H1 (cell line): Measurements from ENCODE around the gene ARHGAP32. TPM values are rescaled to one million over a fixed set of nuclear protein-coding genes. Genes with fewer than 3 reads are reported as not detected.

Experiments used
- CTCF ChIA-PET: fragments of 300-600 bp; sonication (Branson Sonifier 250); formaldehyde crosslinking; loops from one replicate; lab custom pipeline; 2021; ENCODE audit not compliant: partially characterized antibody; lab: Charles Lee
- POLR2A ChIA-PET: fragments of 300-600 bp; sonication (Branson Sonifier 250); formaldehyde crosslinking; loops from one replicate; lab custom pipeline; 2021; ENCODE audit warnings: inconsistent platforms; ENCODE audit not compliant: partially characterized antibody; lab: Charles Lee
- DNase-seq, 2 experiments: peaks; one replicate each; pipeline versions ENCODE4 v3.0.0 to v3.0.0-alpha.2; 2010 to 2022; ENCODE audit warnings: low spot score in 2 of 2, low read depth in 1 of 2, mixed read lengths in 1 of 2
- FAIRE-seq: peaks from 2 replicates; lab custom pipeline; 2011; peaks lifted over from hg19 to GRCh38; lab: Jason Lieb, UNC
- H2AFZ ChIP-seq: 2 replicates; pipeline ENCODE4 v1.8.1; 2012; ENCODE audit warnings: low read length, inconsistent platforms
- H2AK5ac ChIP-seq: 2 replicates; pipeline ENCODE4 v1.6.1; 2013; ENCODE audit warnings: low read depth, low read length
- H2BK120ac ChIP-seq: replicated peaks from 2 replicates; pipeline ENCODE3; 2013; ENCODE audit warnings: low read depth, low read length, inconsistent platforms
- H2BK12ac ChIP-seq: 2 replicates; pipeline ENCODE4 v1.6.1; 2013; ENCODE audit warnings: low read depth, low read length
- H2BK15ac ChIP-seq: 2 replicates; pipeline ENCODE4 v1.6.1; 2013; ENCODE audit warnings: low read length
- H2BK20ac ChIP-seq: 2 replicates; pipeline ENCODE4 v1.6.1; 2013; ENCODE audit warnings: low read length
- H2BK5ac ChIP-seq: 2 replicates; pipeline ENCODE4 v1.6.1; 2013; ENCODE audit warnings: low read depth, low read length
- H3K14ac ChIP-seq: 2 replicates; pipeline ENCODE4 v1.6.1; 2013; ENCODE audit warnings: inconsistent platforms; ENCODE audit not compliant: insufficient read length
- H3K18ac ChIP-seq: 2 replicates; pipeline ENCODE4 v1.6.1; 2013; ENCODE audit warnings: low read length; ENCODE audit errors: extremely low read depth
- H3K23ac ChIP-seq: 2 replicates; pipeline ENCODE4 v1.6.1; 2013; ENCODE audit warnings: inconsistent platforms; ENCODE audit not compliant: insufficient read length
- H3K23me2 ChIP-seq: 2 replicates; pipeline ENCODE4 v1.6.1; 2013; ENCODE audit warnings: low read depth, low read length
- H3K27ac ChIP-seq: 2 replicates; pipeline ENCODE4 v1.6.1; 2011; ENCODE audit warnings: low read depth, low read length, inconsistent platforms
- H3K27me3 ChIP-seq, 4 experiments: replicated peaks in 1 of 4; 1 replicate in 1 of 4; 2 replicates in 3 of 4; pipeline versions ENCODE4 v1.6.1 to v1.8.1; 2011 to 2013; ENCODE audit warnings: low read length in 3 of 4, mild to moderate bottlenecking in 3 of 4, inconsistent platforms in 2 of 4, mixed read lengths in 2 of 4, moderate library complexity in 1 of 4; ENCODE audit not compliant: control insufficient read depth in 3 of 4, insufficient read depth in 3 of 4; ENCODE audit errors: extremely low read depth in 1 of 4
- H3K36me3 ChIP-seq, 4 experiments: 2 replicates each; pipeline versions ENCODE4 v1.6.1 to v1.8.1; 2011 to 2013; ENCODE audit warnings: mild to moderate bottlenecking in 4 of 4, low read length in 3 of 4, moderate library complexity in 2 of 4, control low read depth in 1 of 4, inconsistent platforms in 1 of 4; ENCODE audit not compliant: insufficient read depth in 4 of 4, control insufficient read depth in 2 of 4
- H3K4ac ChIP-seq: replicated peaks from 2 replicates; pipeline ENCODE3; 2013; ENCODE audit warnings: low read length, low read depth, mixed read lengths, inconsistent platforms; ENCODE audit not compliant: insufficient read length
- H3K4me1 ChIP-seq, 4 experiments: replicated peaks in 1 of 4; 1 replicate in 1 of 4; 2 replicates in 3 of 4; pipeline versions ENCODE4 v1.6.1 to v1.8.1; 2011 to 2013; ENCODE audit warnings: low read length in 3 of 4, inconsistent platforms in 2 of 4, mixed read lengths in 1 of 4; ENCODE audit not compliant: insufficient read depth in 4 of 4, control insufficient read depth in 3 of 4
- H3K4me2 ChIP-seq, 2 experiments: 2 replicates each; pipeline versions ENCODE4 v1.6.1 to v1.8.1; 2011 to 2013; ENCODE audit warnings: low read depth in 2 of 2, low read length in 2 of 2, control low read depth in 1 of 2, inconsistent platforms in 1 of 2, mild to moderate bottlenecking in 1 of 2; ENCODE audit not compliant: insufficient read depth in 1 of 2
- H3K4me3 ChIP-seq, 4 experiments: fragments of 200-600, 300-600 bp in 1 of 4; sonication (generic), shearing (Covaris generic), sonication (Bioruptor Twin) in 1 of 4; 2 replicates each; pipeline versions ENCODE4 v1.5.1 to v1.8.1; 2011 to 2016; ENCODE audit warnings: low read length in 4 of 4, low read depth in 3 of 4, control low read depth in 2 of 4, inconsistent platforms in 2 of 4, mild to moderate bottlenecking in 2 of 4, mixed read lengths in 1 of 4, moderate library complexity in 1 of 4; ENCODE audit not compliant: insufficient read depth in 2 of 4; ENCODE audit errors: extremely low read depth in 1 of 4
- H3K56ac ChIP-seq: replicated peaks from 2 replicates; pipeline ENCODE3; 2013; ENCODE audit warnings: low read depth, mild to moderate bottlenecking, mixed read lengths, low read length, inconsistent platforms; ENCODE audit not compliant: insufficient read length
- H3K79me1 ChIP-seq: 2 replicates; pipeline ENCODE4 v1.6.1; 2013; ENCODE audit warnings: low read depth, low read length, control low read depth
- H3K79me2 ChIP-seq, 2 experiments: 2 replicates each; pipeline versions ENCODE4 v1.6.1 to v1.8.1; 2012 to 2013; ENCODE audit warnings: low read length in 2 of 2, mild to moderate bottlenecking in 2 of 2, inconsistent platforms in 1 of 2; ENCODE audit not compliant: insufficient read depth in 2 of 2, control insufficient read depth in 1 of 2
- H3K9ac ChIP-seq, 4 experiments: replicated peaks in 1 of 4; 1 replicate in 1 of 4; 2 replicates in 3 of 4; pipeline versions ENCODE4 v1.6.1 to v1.8.1; 2011 to 2013; ENCODE audit warnings: low read depth in 3 of 4, low read length in 3 of 4, control low read depth in 2 of 4, mild to moderate bottlenecking in 2 of 4, moderate library complexity in 2 of 4, inconsistent platforms in 1 of 4; ENCODE audit errors: extremely low read depth in 1 of 4
- H3K9me3 ChIP-seq, 2 experiments: 2 replicates each; pipeline versions ENCODE4 v1.6.1 to v1.8.1; 2012 to 2013; ENCODE audit warnings: mild to moderate bottlenecking in 2 of 2, moderate library complexity in 2 of 2, control low read depth in 1 of 2, inconsistent platforms in 1 of 2, low read depth in 1 of 2, low read length in 1 of 2, mixed read lengths in 1 of 2; ENCODE audit not compliant: insufficient read depth in 2 of 2
- H4K20me1 ChIP-seq, 2 experiments: replicated peaks in 1 of 2; 2 replicates each; pipeline versions ENCODE3 to v1.8.1; 2011 to 2013; ENCODE audit warnings: inconsistent platforms in 2 of 2, low read length in 2 of 2, mild to moderate bottlenecking in 1 of 2; ENCODE audit not compliant: insufficient read depth in 2 of 2, control insufficient read depth in 1 of 2
- H4K5ac ChIP-seq: 2 replicates; pipeline ENCODE4 v1.6.1; 2013; ENCODE audit warnings: low read length, low read depth, mixed read lengths, inconsistent platforms; ENCODE audit not compliant: insufficient read length
- H4K8ac ChIP-seq: 2 replicates; pipeline ENCODE4 v1.8.0; 2013; ENCODE audit warnings: mild to moderate bottlenecking, moderate library complexity, low read length, inconsistent platforms; ENCODE audit not compliant: insufficient read depth; ENCODE audit errors: extremely low read depth
- H4K91ac ChIP-seq: replicated peaks from 2 replicates; pipeline ENCODE3; 2013; ENCODE audit warnings: low read length, mixed read lengths, inconsistent platforms; ENCODE audit not compliant: insufficient read length
- KDM1A ChIP-seq: fragments of 200-600, 300-600 bp; sonication (generic); IDR thresholded peaks from 2 replicates; pipeline ENCODE4 v1.7.1; 2016; ENCODE audit warnings: mild to moderate bottlenecking, low read length, borderline replicate concordance
- WGBS, 2 experiments: shearing (Covaris generic) in 1 of 2; methylation state at CpG; one replicate each; pipeline versions ENCODE4 v1.1.6 to v1.1.7; 2013 to 2015; ENCODE audit warnings: low lambda C conversion rate in 2 of 2, mixed read lengths in 2 of 2, inconsistent platforms in 1 of 2, low coverage in 1 of 2, missing lambda C conversion rate in 1 of 2; ENCODE audit not compliant: insufficient replicate concordance in 2 of 2, insufficient coverage in 1 of 2, insufficient read length in 1 of 2; ENCODE audit errors: extremely low coverage in 1 of 2, missing lambda C conversion rate in 1 of 2; 5-methylcytosine and 5-hydroxymethylcytosine counted together
- polyA plus RNA-seq, 7 experiments: library from polyadenylated mRNA; depleted of rRNA in 3 of 7; stranded (reverse) in 5 of 7; unstranded in 2 of 7; fragments of >200 nt in 5 of 7; fragments of 200-250 nt in 2 of 7; gene quantifications; 1 replicate in 5 of 7; 2 replicates in 1 of 7; 4 replicates in 1 of 7; pipeline versions ENCODE4 v1.2.1 to v1.2.3, GENCODE V29; 2011 to 2013; ENCODE audit warnings: missing spikeins in 2 of 7, mixed read lengths in 2 of 7
- total RNA-seq: library from RNA; stranded (reverse); fragmentation: NEBNext Ultra II Directional; extraction: Animal tissue kit (Norgen Biotek cat#: 25700); gene quantifications from 2 replicates; pipeline ENCODE4 v1.2.1, GENCODE V29; 2021

ARHGAP32 gene
- total and polyA plus RNA-seq, 2 of the 8 experiments (the other 6 are each of a cell fraction or from before 2014, with no cell fraction given) = 13.7 to 30.0 TPM

- no peak overlapping the region for H4K5ac ChIP-seq
- peaks cover 0 to 30% (median 22%) of the 10 kb centered on the region in 4 experiments; a peak in 6 of 7 replicates for H3K27me3 ChIP-seq
- H3K4me3 ChIP-seq = no peak overlapping the region
- ChIA-PET POLR2A (no interaction called here), CTCF (interaction anchor here (0.7 to 14.7 kb wide), 7 partner anchors 9 to 45 kb away, joined by 3 to 243 read pairs (median 9); partner anchors contain the start of gene KCNJ5)
- H3K4ac ChIP-seq = no peak overlapping the region
- H3K56ac ChIP-seq = no peak overlapping the region
- no peaks in the 10 kb centered on the region for H3K79me1 ChIP-seq
- no peaks in the 10 kb centered on the region for H4K20me1 ChIP-seq
- DNase-seq = no peak
- no peak overlapping the region for H2AK5ac ChIP-seq
- H3K18ac ChIP-seq = no peak overlapping the region
- no peak overlapping the region for H2BK120ac ChIP-seq
- H3K4me1 ChIP-seq = peaks cover 0 to 22% (median 14%) of the 10 kb centered on the region in 4 experiments; a peak in 6 of 7 replicates
- 79% methylated on average over 7 of the region's 7 CpGs; no CpG with 5 or more reads in 1 of the 2 experiments for WGBS, 2 experiments
- H2BK15ac ChIP-seq = no peak overlapping the region
- no peak overlapping the region for H4K8ac ChIP-seq
- no peak overlapping the region for H2BK12ac ChIP-seq
- H2AFZ ChIP-seq = no peak overlapping the region
- H3K4me2 ChIP-seq = no peak overlapping the region
- no peaks in the 10 kb centered on the region for H3K79me2 ChIP-seq
- no peak overlapping the region for H3K27ac ChIP-seq
- H3K23me2 ChIP-seq = no peaks in the 10 kb centered on the region
- H4K91ac ChIP-seq = no peak overlapping the region
- peaks cover 0 to 2% of the 10 kb centered on the region in 2 experiments; a peak in 1 of 4 replicates for H3K9me3 ChIP-seq
- H3K9ac ChIP-seq = no peak overlapping the region
- no peak overlapping the region for H2BK5ac ChIP-seq
- no peak overlapping the region for H3K14ac ChIP-seq
- no peaks in the 10 kb centered on the region for H3K36me3 ChIP-seq
- H3K23ac ChIP-seq = no peak overlapping the region
- FAIRE-seq = no peak
- no peak overlapping the region for H2BK20ac ChIP-seq
- no peak for TF ChIP-seq KDM1A
Observed at GRCh38 chr11:128933481-128934178, 258.5 kb downstream of the ARHGAP32 start.
